ENCODE measurements around the gene EPHA4.

EPHA4 gene

GRCh38 chr2:221381928-221382488 lies 190.1 kb downstream of the EPHA4 start:
- no peak for DNase-seq

GRCh38 chr2:221380686-221381085 lies 191.4 kb downstream of the EPHA4 start:
- no peak for DNase-seq

GRCh38 chr2:221380062-221380461 lies 192.0 kb downstream of the EPHA4 start:
- no peak for DNase-seq

- no peak for DNase-seq
These were observed 194.5 kb downstream of the EPHA4 start for GRCh38 chr2:221377597-221377996.

- DNase-seq: no peak
These were observed 195.0 kb downstream of the EPHA4 start for GRCh38 chr2:221377066-221377465.

- no peak for DNase-seq
These were observed 197.9 kb downstream of the EPHA4 start for GRCh38 chr2:221374234-221374633.

GRCh38 chr2:221372907-221373306 lies 199.2 kb downstream of the EPHA4 start:
- no peak for DNase-seq

- no peak for DNase-seq
These were observed 199.8 kb downstream of the EPHA4 start for GRCh38 chr2:221372159-221372884.

- no peak for DNase-seq
These were observed 200.8 kb downstream of the EPHA4 start for GRCh38 chr2:221371347-221371746.

GRCh38 chr2:221370857-221371211 lies 201.3 kb downstream of the EPHA4 start:
- DNase-seq: no peak

GRCh38 chr2:221370076-221370856 lies 201.8 kb downstream of the EPHA4 start:
- no peak for DNase-seq

All from activated CD4-positive, CD25-positive, alpha-beta regulatory T cell (primary cell).